Esophagus muscularis mucosa (tissue), 4 donors: ENCODE results near the gene AQP1.

Experiments
- EP300 ChIP-seq: sonication (generic); formaldehyde crosslinking; IDR thresholded peaks from one replicate; pipeline ENCODE4 v1.6.1; 2017; ENCODE audit warnings: antibody characterized with exemption
- POLR2A ChIP-seq: fragments of 450-650 bp; IDR thresholded peaks from one replicate; pipeline ENCODE4 v1.6.1; 2017; ENCODE audit warnings: antibody characterized with exemption, moderate library complexity, mild to moderate bottlenecking, low read depth
- POLR2AphosphoS5 ChIP-seq, 2 donors: sonication (generic); formaldehyde crosslinking; IDR thresholded peaks; one replicate each; pipeline ENCODE4 v1.6.1; 2017; ENCODE audit warnings: antibody characterized with exemption in 2 of 2
- TF ChIP-seq, protein P1 (sequence below), 3 experiments: fragments of 200-600 bp in 2 of 3; fragments of 450-650 bp in 1 of 3; sonication (generic) in 2 of 3; IDR thresholded peaks; one replicate each; pipeline ENCODE4 v1.5.1; 2017 to 2019; ENCODE audit warnings: antibody characterized with exemption in 3 of 3, mild to moderate bottlenecking in 2 of 3, moderate library complexity in 1 of 3

DNA sequence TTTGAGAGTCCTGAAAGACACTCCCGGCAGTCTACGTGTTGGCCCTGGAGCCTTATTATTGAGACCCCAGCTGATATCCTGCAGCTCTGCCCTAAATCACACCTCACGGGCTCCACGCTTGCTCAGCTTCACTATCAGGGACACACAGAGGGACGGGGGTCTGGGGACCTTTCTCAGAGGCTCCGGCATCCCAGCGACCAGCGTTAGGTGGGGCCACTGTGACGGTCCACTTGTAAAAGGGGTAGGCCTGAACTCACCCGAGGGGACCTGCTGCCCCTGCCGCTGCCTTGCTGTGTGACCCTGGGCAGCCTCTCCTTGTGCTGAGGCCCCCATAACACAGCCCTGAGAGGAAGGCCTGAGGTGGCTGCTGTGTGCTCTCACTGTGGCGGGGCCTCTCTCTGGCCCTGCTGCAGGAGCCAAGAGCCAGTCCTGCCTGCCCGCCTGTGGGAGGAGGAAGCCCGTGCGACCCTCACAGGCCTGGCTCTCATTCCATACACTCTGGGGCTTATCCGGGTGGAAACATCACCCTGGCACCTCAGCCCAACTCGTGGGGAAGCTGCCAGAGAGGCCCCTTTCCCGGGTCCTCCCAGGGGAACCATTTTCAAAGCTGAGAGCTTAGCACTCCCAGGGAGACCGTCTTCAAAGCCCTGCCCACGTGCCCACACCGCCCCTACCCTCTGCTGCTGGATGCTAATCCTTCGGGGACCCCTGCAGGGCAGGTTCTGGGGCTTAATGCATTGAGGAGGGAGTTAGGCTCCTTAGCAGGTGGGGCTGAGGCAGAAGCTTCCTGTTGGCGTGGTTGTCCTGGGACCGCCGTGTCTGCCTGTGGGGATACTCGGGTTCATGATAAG is 21.7 kb downstream of the AQP1 start:
- TF ChIP-seq, protein P1, sequence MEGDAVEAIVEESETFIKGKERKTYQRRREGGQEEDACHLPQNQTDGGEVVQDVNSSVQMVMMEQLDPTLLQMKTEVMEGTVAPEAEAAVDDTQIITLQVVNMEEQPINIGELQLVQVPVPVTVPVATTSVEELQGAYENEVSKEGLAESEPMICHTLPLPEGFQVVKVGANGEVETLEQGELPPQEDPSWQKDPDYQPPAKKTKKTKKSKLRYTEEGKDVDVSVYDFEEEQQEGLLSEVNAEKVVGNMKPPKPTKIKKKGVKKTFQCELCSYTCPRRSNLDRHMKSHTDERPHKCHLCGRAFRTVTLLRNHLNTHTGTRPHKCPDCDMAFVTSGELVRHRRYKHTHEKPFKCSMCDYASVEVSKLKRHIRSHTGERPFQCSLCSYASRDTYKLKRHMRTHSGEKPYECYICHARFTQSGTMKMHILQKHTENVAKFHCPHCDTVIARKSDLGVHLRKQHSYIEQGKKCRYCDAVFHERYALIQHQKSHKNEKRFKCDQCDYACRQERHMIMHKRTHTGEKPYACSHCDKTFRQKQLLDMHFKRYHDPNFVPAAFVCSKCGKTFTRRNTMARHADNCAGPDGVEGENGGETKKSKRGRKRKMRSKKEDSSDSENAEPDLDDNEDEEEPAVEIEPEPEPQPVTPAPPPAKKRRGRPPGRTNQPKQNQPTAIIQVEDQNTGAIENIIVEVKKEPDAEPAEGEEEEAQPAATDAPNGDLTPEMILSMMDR (IDR thresholded peaks at IDR 0.05), result no peak
- TF ChIP-seq POLR2A, result no peak
- TF ChIP-seq POLR2AphosphoS5 (IDR thresholded peaks at IDR 0.05), result no peak
- TF ChIP-seq EP300, result no peak
